ENCODE results near the gene FAAP20. TPM values are rescaled to one million over a fixed set of nuclear protein-coding genes. Genes with fewer than 3 reads are reported as not detected.

Gene FAAP20
- total and polyA plus RNA-seq, 2 experiments from 2014 or later: 34.5 to 122 TPM

DNA sequence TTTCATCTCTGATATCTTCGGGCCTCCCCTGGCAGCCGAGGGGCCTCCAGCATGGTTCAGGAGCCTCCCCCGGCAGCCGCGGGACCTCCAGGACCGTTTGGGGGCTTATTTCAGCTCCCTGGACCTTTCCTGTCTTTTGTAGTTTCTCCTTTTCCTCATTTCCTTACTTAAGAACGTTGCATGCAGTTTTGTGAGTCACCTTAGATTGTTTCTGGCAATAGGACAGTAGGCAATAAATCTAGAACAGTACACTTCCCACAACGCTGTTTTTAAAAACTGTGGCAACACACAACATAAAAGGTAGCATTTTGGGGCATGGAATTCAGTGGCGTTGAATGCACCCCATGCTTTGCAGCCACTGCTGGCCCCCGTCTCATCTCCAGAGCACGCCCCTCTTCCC is 24.4 kb downstream of the FAAP20 start:
- Histone ChIP-seq H3K79me2 (ENCODE audit: insufficient read depth) (no peaks in the 10 kb centered on the region), H3K4me3 (no peak overlapping the region), H3K4me2 (ENCODE audit: unreplicated experiment) (no peak overlapping the region), H2AFZ (peak overlapping the region; percentile 73), H3K9me3 (ENCODE audit: low read depth) (no peaks in the 10 kb centered on the region), H3K27ac (no peak overlapping the region), H3F3A (ENCODE audit: insufficient read depth) (no peaks in the 10 kb centered on the region), H3K9ac (no peak overlapping the region), H3K27me3 (replicated peaks; ENCODE audit: insufficient read depth) (no peaks in the 10 kb centered on the region), H3K4me1 (ENCODE audit: insufficient read depth) (peaks cover 5% of the 10 kb centered on the region; the same call in 1 of the 2 replicates), H3K9me2 (ENCODE audit: insufficient read depth) (no peaks in the 10 kb centered on the region), H3K36me3 (ENCODE audit: low read depth) (no peaks in the 10 kb centered on the region), H4K20me1 (ENCODE audit: insufficient read depth) (no peaks in the 10 kb centered on the region)
- peak; percentile 71 for DNase-seq
- WGBS, 2 experiments (ENCODE audit: low coverage in 1 of 2, low lambda C conversion rate in 2 of 2, missing lambda C conversion rate in 2 of 2): 54 to 56% methylated on average over 11 of the region's 11 CpGs
- no peak for TF ChIP-seq EZH2 (IDR thresholded peaks at IDR 0.05; ENCODE audit: insufficient read depth, poor library complexity, severe bottlenecking)
- TF ChIP-seq EZH2phosphoT487 (IDR thresholded peaks at IDR 0.05; ENCODE audit: insufficient read depth, low read depth): no peak
- in situ Hi-C loops (cut with MboI): no loop called here

DNA sequence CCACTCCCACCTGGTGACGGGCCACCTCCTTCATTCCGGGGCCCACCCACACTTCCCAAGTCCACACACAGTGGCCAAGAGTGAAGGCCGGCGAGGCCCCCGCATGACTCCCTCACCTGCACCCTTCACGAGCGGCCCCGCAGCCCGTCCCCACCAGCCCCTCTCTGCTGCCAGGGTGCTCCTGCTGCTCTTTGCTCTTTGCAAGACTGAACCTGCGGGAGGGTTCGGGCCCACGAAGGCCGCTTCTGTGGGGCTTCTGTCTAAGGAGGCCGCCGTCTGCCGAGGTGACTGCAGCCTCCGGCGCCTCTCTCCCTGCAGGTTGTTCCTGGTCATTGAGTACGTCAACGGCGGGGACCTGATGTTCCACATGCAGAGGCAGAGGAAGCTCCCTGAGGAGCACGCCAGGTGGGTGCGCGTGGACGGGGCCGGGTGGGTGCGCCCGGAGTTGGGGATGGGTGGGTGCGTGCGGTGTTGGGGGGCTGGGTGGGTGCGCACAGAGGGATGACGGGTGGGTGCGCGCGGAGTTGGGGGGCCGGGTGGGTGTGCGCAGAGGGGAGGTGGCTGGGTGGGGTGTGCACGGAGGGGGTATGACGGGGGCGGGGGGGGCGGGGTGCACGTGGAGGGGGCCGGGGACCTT is 25.3 kb downstream of the FAAP20 start:
- TF ChIP-seq EZH2phosphoT487 (IDR thresholded peaks at IDR 0.05; ENCODE audit: insufficient read depth, low read depth) (no peak), EZH2 (IDR thresholded peaks at IDR 0.05; ENCODE audit: insufficient read depth, poor library complexity, severe bottlenecking) (no peak)
- Histone ChIP-seq H3K4me2 (ENCODE audit: unreplicated experiment) (no peak overlapping the region), H3K9me3 (ENCODE audit: low read depth) (no peaks in the 10 kb centered on the region), H3K4me1 (ENCODE audit: insufficient read depth) (peaks cover 5% of the 10 kb centered on the region; the same call in 1 of the 2 replicates), H4K20me1 (ENCODE audit: insufficient read depth) (no peaks in the 10 kb centered on the region), H3K36me3 (ENCODE audit: low read depth) (no peaks in the 10 kb centered on the region), H2AFZ (no peak overlapping the region), H3F3A (ENCODE audit: insufficient read depth) (no peaks in the 10 kb centered on the region), H3K4me3 (no peak overlapping the region), H3K9ac (no peak overlapping the region), H3K27me3 (replicated peaks; ENCODE audit: insufficient read depth) (no peaks in the 10 kb centered on the region), H3K9me2 (ENCODE audit: insufficient read depth) (no peaks in the 10 kb centered on the region), H3K27ac (no peak overlapping the region), H3K79me2 (ENCODE audit: insufficient read depth) (no peaks in the 10 kb centered on the region)
- no peak for DNase-seq
- WGBS, 2 experiments (ENCODE audit: low coverage in 1 of 2, low lambda C conversion rate in 2 of 2, missing lambda C conversion rate in 2 of 2): 87 to 89% methylated on average over 26 to 43 of the region's 43 CpGs
- in situ Hi-C loops (cut with MboI): no loop called here

DNA sequence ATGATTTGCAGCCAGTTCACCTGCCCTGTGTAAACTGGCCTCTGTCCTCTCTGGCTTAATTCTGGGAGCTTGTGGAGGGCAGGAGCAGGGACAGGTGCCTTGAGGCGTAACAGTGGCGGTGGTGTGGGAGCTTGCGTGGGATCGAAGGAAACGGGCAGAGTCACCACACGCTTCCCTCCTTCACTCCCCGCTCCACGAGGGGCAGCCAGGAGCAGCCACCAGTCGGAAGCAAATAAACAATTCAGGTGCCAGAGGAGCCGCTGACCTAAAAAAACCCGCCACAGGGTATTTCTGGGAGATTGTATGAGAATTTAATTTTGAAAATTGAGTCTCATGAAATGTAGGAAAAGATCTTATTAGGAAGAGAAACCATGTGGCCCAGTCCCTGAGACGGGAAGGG is 26.0 kb downstream of the FAAP20 start:
- Histone ChIP-seq H4K20me1 (ENCODE audit: insufficient read depth) (no peaks in the 10 kb centered on the region), H3K9me2 (ENCODE audit: insufficient read depth) (no peaks in the 10 kb centered on the region), H3K27me3 (replicated peaks; ENCODE audit: insufficient read depth) (no peaks in the 10 kb centered on the region), H3K36me3 (ENCODE audit: low read depth) (no peaks in the 10 kb centered on the region), H3K27ac (no peak overlapping the region), H3K4me1 (ENCODE audit: insufficient read depth) (peaks cover 5% of the 10 kb centered on the region; the same call in 1 of the 2 replicates), H2AFZ (no peak overlapping the region), H3K79me2 (ENCODE audit: insufficient read depth) (no peaks in the 10 kb centered on the region), H3K9ac (no peak overlapping the region), H3K4me2 (ENCODE audit: unreplicated experiment) (no peak overlapping the region), H3K4me3 (no peak overlapping the region), H3F3A (ENCODE audit: insufficient read depth) (no peaks in the 10 kb centered on the region), H3K9me3 (ENCODE audit: low read depth) (no peaks in the 10 kb centered on the region)
- in situ Hi-C loops (cut with MboI): no loop called here
- 89 to 94% methylated on average over 11 to 12 of the region's 12 CpGs for WGBS, 2 experiments (ENCODE audit: low coverage in 1 of 2, low lambda C conversion rate in 2 of 2, missing lambda C conversion rate in 2 of 2)
- no peak for DNase-seq
- no peak for TF ChIP-seq EZH2phosphoT487 (IDR thresholded peaks at IDR 0.05; ENCODE audit: insufficient read depth, low read depth)

DNA sequence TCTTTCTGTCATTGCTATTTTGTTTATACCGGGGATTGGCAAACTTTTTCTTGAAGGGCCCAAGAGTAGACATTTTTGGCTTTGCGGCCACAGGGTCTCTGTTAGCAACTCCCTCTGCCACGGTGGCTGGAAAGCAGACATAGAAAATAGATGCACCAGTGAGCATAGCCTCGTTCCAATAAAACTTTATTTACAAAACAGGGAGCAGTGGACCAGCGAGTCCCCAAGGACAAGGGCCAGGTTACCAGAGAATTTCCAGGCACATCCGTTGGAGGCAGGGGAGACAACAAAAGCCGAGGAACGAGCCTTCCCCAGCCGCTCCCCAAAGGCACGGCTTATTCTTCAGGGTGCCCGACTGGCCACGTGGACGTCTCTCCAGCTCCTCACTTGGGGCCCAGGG is 26.5 kb downstream of the FAAP20 start:
- H3F3A ChIP-seq (ENCODE audit: insufficient read depth): no peaks in the 10 kb centered on the region
- H3K9me2 ChIP-seq (ENCODE audit: insufficient read depth): no peaks in the 10 kb centered on the region
- H3K27me3 ChIP-seq (replicated peaks; ENCODE audit: insufficient read depth): no peaks in the 10 kb centered on the region
- H3K4me3 ChIP-seq: no peak overlapping the region
- no peak for DNase-seq
- H2AFZ ChIP-seq: no peak overlapping the region
- H3K36me3 ChIP-seq (ENCODE audit: low read depth): no peaks in the 10 kb centered on the region
- no peaks in the 10 kb centered on the region for H3K9me3 ChIP-seq (ENCODE audit: low read depth)
- H3K4me1 ChIP-seq (ENCODE audit: insufficient read depth): peaks cover 5% of the 10 kb centered on the region; the same call in 1 of the 2 replicates
- no peak overlapping the region for H3K4me2 ChIP-seq (ENCODE audit: unreplicated experiment)
- TF ChIP-seq EZH2 (IDR thresholded peaks at IDR 0.05; ENCODE audit: insufficient read depth, poor library complexity, severe bottlenecking): no peak
- H3K27ac ChIP-seq: no peak overlapping the region
- in situ Hi-C loops (cut with MboI): no loop called here
- WGBS, 2 experiments (ENCODE audit: low coverage in 1 of 2, low lambda C conversion rate in 2 of 2, missing lambda C conversion rate in 2 of 2): 84 to 87% methylated on average over 13 of the region's 13 CpGs
- H4K20me1 ChIP-seq (ENCODE audit: insufficient read depth): no peaks in the 10 kb centered on the region
- H3K79me2 ChIP-seq (ENCODE audit: insufficient read depth): no peaks in the 10 kb centered on the region
- no peak overlapping the region for H3K9ac ChIP-seq

DNA sequence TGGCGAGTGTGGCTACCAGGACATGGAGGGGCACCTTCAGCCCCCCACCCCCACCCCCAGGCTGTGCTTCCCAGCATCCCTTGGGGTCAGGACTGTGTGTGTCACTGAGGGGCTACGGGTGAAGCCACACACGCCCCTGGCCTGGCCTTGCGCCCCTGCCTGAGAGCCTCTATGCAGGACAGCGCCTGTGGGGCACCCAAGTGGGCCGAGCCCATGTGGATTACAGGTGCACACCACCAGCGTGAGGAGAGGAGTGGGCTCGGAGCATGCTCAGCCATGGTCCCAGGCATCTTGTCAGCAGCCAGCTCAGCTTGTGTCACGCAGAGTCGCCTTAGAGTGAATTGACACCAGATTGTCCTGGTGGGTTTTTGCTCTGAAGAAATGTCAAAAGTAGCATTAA is 27.9 kb downstream of the FAAP20 start:
- H3K36me3 ChIP-seq (ENCODE audit: low read depth): no peaks in the 10 kb centered on the region
- H4K20me1 ChIP-seq (ENCODE audit: insufficient read depth): no peaks in the 10 kb centered on the region
- H3K4me2 ChIP-seq (ENCODE audit: unreplicated experiment): no peak overlapping the region
- no peaks in the 10 kb centered on the region for H3K9me2 ChIP-seq (ENCODE audit: insufficient read depth)
- no peak for DNase-seq
- H3K4me1 ChIP-seq (ENCODE audit: insufficient read depth): peaks cover 5% of the 10 kb centered on the region; the same call in 1 of the 2 replicates
- no peak overlapping the region for H2AFZ ChIP-seq
- no peaks in the 10 kb centered on the region for H3K27me3 ChIP-seq (replicated peaks; ENCODE audit: insufficient read depth)
- H3K27ac ChIP-seq: no peak overlapping the region
- no peak overlapping the region for H3K4me3 ChIP-seq
- in situ Hi-C loops (cut with MboI): no loop called here
- H3K79me2 ChIP-seq (ENCODE audit: insufficient read depth): no peaks in the 10 kb centered on the region
- no peaks in the 10 kb centered on the region for H3F3A ChIP-seq (ENCODE audit: insufficient read depth)
- no peak overlapping the region for H3K9ac ChIP-seq
- no peaks in the 10 kb centered on the region for H3K9me3 ChIP-seq (ENCODE audit: low read depth)
- 45 to 55% methylated on average over 9 to 10 of the region's 10 CpGs for WGBS, 2 experiments (ENCODE audit: low coverage in 1 of 2, low lambda C conversion rate in 2 of 2, missing lambda C conversion rate in 2 of 2)
- TF ChIP-seq EZH2phosphoT487 (IDR thresholded peaks at IDR 0.05; ENCODE audit: insufficient read depth, low read depth) (no peak), EZH2 (IDR thresholded peaks at IDR 0.05; ENCODE audit: insufficient read depth, poor library complexity, severe bottlenecking) (no peak)
